Common myeloid progenitor, CD34-positive (primary cell): ENCODE data around the gene BRD1.
"Not testable (repeated sequence)": the region's sequence is repeated elsewhere in the genome, so short reads cannot be mapped to it uniquely, and the experiment has no call there.

ENCODE experiments used
- CTCF ChIA-PET: fragments of 350-600 bp; sonication (Branson Sonifier 250); formaldehyde crosslinking; loops from one replicate; lab custom pipeline; 2021; ENCODE audit warnings: antibody characterized with exemption; lab: Charles Lee
- POLR2A ChIA-PET: fragments of 350-600 bp; sonication (Branson Sonifier 250); formaldehyde crosslinking; loops from one replicate; lab custom pipeline; 2021; ENCODE audit warnings: antibody characterized with exemption; lab: Charles Lee
- DNase-seq, 3 donors: peaks; one replicate each; pipeline versions ENCODE4 v3.0.0 to v3.0.0-alpha.2; 2013
- H3K27ac ChIP-seq, 2 experiments: 1 replicate in 1 of 2; 2 replicates in 1 of 2; pipeline ENCODE4 v1.7.0; 2013; ENCODE audit warnings: inconsistent platforms in 2 of 2, low read length in 2 of 2, mild to moderate bottlenecking in 2 of 2, low read depth in 1 of 2, moderate library complexity in 1 of 2; ENCODE audit not compliant: severe bottlenecking in 2 of 2, insufficient read depth in 1 of 2, poor library complexity in 1 of 2
- H3K27me3 ChIP-seq, 5 experiments: replicated peaks in 2 of 5; 1 replicate in 3 of 5; 2 replicates in 2 of 5; pipeline versions ENCODE4 v1.6.1 to v1.7.0; 2013; ENCODE audit warnings: low read length in 4 of 5, mild to moderate bottlenecking in 2 of 5, moderate library complexity in 2 of 5, inconsistent platforms in 1 of 5; ENCODE audit not compliant: insufficient read depth in 5 of 5, control insufficient read depth in 4 of 5
- H3K36me3 ChIP-seq, 4 experiments: 1 replicate in 2 of 4; 2 replicates in 2 of 4; pipeline versions ENCODE4 v1.6.1 to v1.7.0; 2013; ENCODE audit warnings: low read length in 3 of 4, control low read depth in 1 of 4, mild to moderate bottlenecking in 1 of 4; ENCODE audit not compliant: control insufficient read depth in 4 of 4, insufficient read depth in 4 of 4
- H3K4me1 ChIP-seq, 4 experiments: 1 replicate in 3 of 4; 2 replicates in 1 of 4; pipeline versions ENCODE4 v1.6.1 to v1.7.1; 2013; ENCODE audit warnings: low read length in 3 of 4, mild to moderate bottlenecking in 3 of 4, control low read depth in 1 of 4, inconsistent platforms in 1 of 4, moderate library complexity in 1 of 4; ENCODE audit not compliant: control insufficient read depth in 4 of 4, insufficient read depth in 4 of 4; ENCODE audit errors: control extremely low read depth in 1 of 4
- H3K4me3 ChIP-seq, 7 experiments: 1 replicate in 4 of 7; 2 replicates in 3 of 7; pipeline versions ENCODE4 v1.5.1 to v1.7.0; 2013; ENCODE audit warnings: mild to moderate bottlenecking in 7 of 7, low read length in 6 of 7, moderate library complexity in 6 of 7, inconsistent platforms in 2 of 7, low read depth in 2 of 7, control low read depth in 1 of 7; ENCODE audit not compliant: insufficient read depth in 4 of 7, control insufficient read depth in 1 of 7; ENCODE audit errors: extremely low read depth in 1 of 7
- H3K9me3 ChIP-seq, 5 experiments: 1 replicate in 4 of 5; 2 replicates in 1 of 5; pipeline versions ENCODE4 v1.6.1 to v1.7.1; 2013; ENCODE audit warnings: low read length in 4 of 5, mild to moderate bottlenecking in 2 of 5, inconsistent platforms in 1 of 5, low read depth in 1 of 5, moderate library complexity in 1 of 5; ENCODE audit not compliant: control insufficient read depth in 4 of 5, insufficient read depth in 2 of 5; ENCODE audit errors: control extremely low read depth in 1 of 5
- WGBS: methylation state at CpG from one replicate; pipeline ENCODE4 v1.1.5; 2013; ENCODE audit not compliant: insufficient coverage; 5-methylcytosine and 5-hydroxymethylcytosine counted together

BRD1 gene

GRCh38 chr22:49825436-49825835 lies 2.2 kb downstream of the BRD1 start:
- Histone ChIP-seq H3K4me1 (peaks cover 0 to 33% (median 26%) of the 10 kb centered on the region in 4 experiments), H3K27me3 (no peaks in the 10 kb centered on the region), H3K27ac (peak overlapping the region in 1 of 2 experiments; percentile 41), H3K36me3 (peaks cover 5 to 45% (median 32%) of the 10 kb centered on the region in 4 experiments), H3K4me3 (peak overlapping the region in 5 of 7 experiments; percentile 53 to 91 (median 76)), H3K9me3 (no peaks in the 10 kb centered on the region)
- DNase-seq = no peak
- CTCF ChIA-PET = interaction anchor here (0.9 to 1.4 kb wide), 2 partner anchors 14 to 22 kb away, joined by 3 to 6 read pairs; no protein-coding TSS in a partner anchor
- WGBS = 80% methylated on average over 10 of the region's 10 CpGs
- POLR2A ChIA-PET = interaction anchor here (0.9 kb wide), 1 partner anchor 27 kb away, joined by 4 read pairs; no protein-coding TSS in a partner anchor

GRCh38 chr22:49824936-49825335 lies 2.7 kb downstream of the BRD1 start:
- ChIA-PET CTCF (interaction anchor here (1.4 kb wide), 1 partner anchor 13 kb away, joined by 6 read pairs; no protein-coding TSS in a partner anchor), POLR2A (no interaction called here)
- Histone ChIP-seq H3K4me1 (peaks cover 0 to 33% (median 26%) of the 10 kb centered on the region in 4 experiments), H3K4me3 (no peak overlapping the region), H3K27ac (peak overlapping the region in 1 of 2 experiments; percentile 41), H3K9me3 (no peaks in the 10 kb centered on the region), H3K36me3 (peaks cover 5 to 50% (median 35%) of the 10 kb centered on the region in 4 experiments), H3K27me3 (no peaks in the 10 kb centered on the region)
- no peak for DNase-seq
- 97% methylated on average over 10 of the region's 12 CpGs for WGBS

GRCh38 chr22:49824185-49824925 lies 3.3 kb downstream of the BRD1 start:
- 99% methylated on average over 12 of the region's 16 CpGs for WGBS
- H3K36me3 ChIP-seq = peaks cover 5 to 54% (median 38%) of the 10 kb centered on the region in 4 experiments
- H3K9me3 ChIP-seq = no peaks in the 10 kb centered on the region
- no peak for DNase-seq
- CTCF ChIA-PET = interaction anchor here (1.0 kb wide), 1 partner anchor 9 kb away, joined by 3 read pairs; no protein-coding TSS in a partner anchor
- peaks cover 0 to 33% (median 26%) of the 10 kb centered on the region in 4 experiments for H3K4me1 ChIP-seq
- H3K27ac ChIP-seq = no peak overlapping the region
- H3K4me3 ChIP-seq = no peak overlapping the region
- no peaks in the 10 kb centered on the region for H3K27me3 ChIP-seq
- POLR2A ChIA-PET = no interaction called here

- H3K36me3 ChIP-seq = peaks cover 5 to 62% (median 40%) of the 10 kb centered on the region in 4 experiments
- H3K9me3 ChIP-seq = no peaks in the 10 kb centered on the region
- POLR2A ChIA-PET = no interaction called here
- peaks cover 0 to 32% (median 26%) of the 10 kb centered on the region in 4 experiments for H3K4me1 ChIP-seq
- CTCF ChIA-PET = interaction anchor here (0.6 to 1.1 kb wide), 3 partner anchors 8 to 39 kb away, joined by 3 to 5 read pairs (median 3); no protein-coding TSS in a partner anchor
- H3K4me3 ChIP-seq = no peak overlapping the region
- no peak for DNase-seq
- 96% methylated on average over 53 of the region's 53 CpGs for WGBS
- no peak overlapping the region for H3K27ac ChIP-seq
- H3K27me3 ChIP-seq = no peaks in the 10 kb centered on the region
Observed at GRCh38 chr22:49823289-49824045, 4.2 kb downstream of the BRD1 start.

- not testable (repeated sequence) for H3K27ac ChIP-seq, H3K27me3 ChIP-seq, DNase-seq, H3K4me3 ChIP-seq, H3K9me3 ChIP-seq
- Histone ChIP-seq H3K36me3 (peaks cover 11 to 79% (median 57%) of the 10 kb centered on the region in 4 experiments), H3K4me1 (peaks cover 0 to 28% (median 24%) of the 10 kb centered on the region in 4 experiments)
- WGBS = 96% methylated on average over 11 of the region's 11 CpGs
- CTCF ChIA-PET = interaction anchor here (0.8 to 2.0 kb wide), 9 partner anchors 8 to 36 kb away, joined by 3 to 5 read pairs (median 3); no protein-coding TSS in a partner anchor
- POLR2A ChIA-PET = interaction anchor here (1.5 kb wide), 1 partner anchor 10 kb away, joined by 5 read pairs; no protein-coding TSS in a partner anchor
Observed at GRCh38 chr22:49821741-49822140, 5.9 kb downstream of the BRD1 start.

DNA sequence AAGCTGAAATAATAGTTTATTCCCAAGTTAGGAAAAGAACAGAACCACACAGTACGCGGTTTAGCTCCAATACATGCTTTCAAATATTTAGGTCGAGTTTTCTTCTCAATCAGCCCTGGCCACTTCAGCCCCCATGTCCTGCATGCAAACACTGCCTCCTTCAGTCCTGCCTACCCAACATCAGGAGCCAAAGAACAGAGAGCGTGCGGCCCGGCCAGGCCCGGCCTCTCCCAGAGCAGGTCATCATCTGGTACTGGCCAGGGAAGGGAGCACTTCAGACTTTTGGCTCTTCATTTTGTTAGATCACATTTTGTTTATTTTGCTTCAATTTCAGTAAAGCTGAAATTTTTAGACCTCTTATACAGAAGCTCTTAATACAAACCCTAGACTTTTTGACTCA lies 6.7 kb downstream of the BRD1 start:
- Histone ChIP-seq H3K36me3 (peaks cover 11 to 85% (median 63%) of the 10 kb centered on the region in 4 experiments), H3K4me3 (no peak overlapping the region), H3K9me3 (no peaks in the 10 kb centered on the region), H3K27me3 (no peaks in the 10 kb centered on the region), H3K27ac (no peak overlapping the region), H3K4me1 (peaks cover 0 to 22% (median 20%) of the 10 kb centered on the region in 4 experiments)
- CTCF ChIA-PET = interaction anchor here (0.8 to 2.0 kb wide), 14 partner anchors 8 to 59 kb away, joined by 3 to 5 read pairs (median 3); no protein-coding TSS in a partner anchor
- WGBS = 90% methylated on average over 7 of the region's 7 CpGs
- DNase-seq = no peak
- POLR2A ChIA-PET = interaction anchor here (0.7 to 1.5 kb wide), 2 partner anchors 9 to 28 kb away, joined by 3 to 5 read pairs; no protein-coding TSS in a partner anchor
